NCI-H510A (cell line): Measurements from ENCODE around the gene MNX1.

Source experiments
- DNase-seq: peaks from one replicate; lab custom pipeline; 2025; lab: John Stamatoyannopoulos, UW

Gene MNX1

GRCh38 chr7:156969972-156970420 lies 40.5 kb downstream of the MNX1 start:
- no peak for DNase-seq

- DNase-seq, result no peak
These were observed 42.3 kb downstream of the MNX1 start for GRCh38 chr7:156968183-156968582.

GRCh38 chr7:156966387-156966786 lies 44.1 kb downstream of the MNX1 start:
- DNase-seq, result no peak

GRCh38 chr7:156964971-156965370 lies 45.5 kb downstream of the MNX1 start:
- no peak for DNase-seq

- no peak for DNase-seq
These were observed 47.0 kb downstream of the MNX1 start for GRCh38 chr7:156963472-156963871.

GRCh38 chr7:156962897-156963296 lies 47.6 kb downstream of the MNX1 start:
- DNase-seq, result no peak

GRCh38 chr7:156962145-156962544 lies 48.3 kb downstream of the MNX1 start:
- no peak for DNase-seq

- DNase-seq, result no peak
These were observed 53.7 kb downstream of the MNX1 start for GRCh38 chr7:156956727-156957126.

GRCh38 chr7:156954941-156955340 lies 55.5 kb downstream of the MNX1 start:
- DNase-seq, result no peak
